CD4-positive, alpha-beta T cell treated with Interleukin-12 subunit alpha and Interleukin-12 subunit beta, for 1 hour (primary cell): ENCODE measurements around the gene MRRF.
"Not testable (repeated sequence)": the region's sequence is repeated elsewhere in the genome, so short reads cannot be mapped to it uniquely, and the experiment has no call there.

Source experiments
- DNase-seq: peaks from one replicate; pipeline ENCODE4 v3.0.0-alpha.2; 2020

Gene MRRF

DNA sequence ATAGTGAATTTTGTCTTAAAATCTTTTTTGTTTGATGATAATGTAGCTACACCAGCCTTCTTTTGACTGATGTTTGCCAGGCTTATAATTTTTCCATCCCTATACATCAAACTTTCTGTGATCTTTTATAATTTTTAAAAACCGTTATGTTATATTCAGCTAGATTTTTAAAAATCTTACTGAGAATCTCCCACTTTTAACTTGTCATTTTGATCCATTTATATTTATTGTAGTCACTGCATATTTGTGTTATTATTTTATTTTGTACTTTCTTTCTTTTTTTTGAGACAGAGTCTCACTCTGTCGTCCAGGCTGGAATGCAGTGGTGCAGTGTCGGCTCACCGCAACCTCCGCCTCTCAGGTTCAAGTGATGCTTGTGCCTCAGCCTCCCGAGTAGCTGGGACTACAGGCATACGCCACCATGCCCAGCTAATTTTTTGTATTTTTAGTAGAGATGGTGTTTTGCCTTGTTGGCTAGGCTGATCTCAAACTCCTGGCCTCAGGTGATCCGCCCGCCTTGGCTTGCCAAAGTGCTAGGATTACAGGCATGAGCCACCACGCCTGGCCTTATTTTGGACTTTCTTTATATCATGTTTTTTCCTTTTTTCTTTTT lies 12.7 kb downstream of the MRRF start:
- DNase-seq: no peak

GRCh38 chr9:122281368-122281767 lies 16.7 kb downstream of the MRRF start:
- DNase-seq: no peak

DNA sequence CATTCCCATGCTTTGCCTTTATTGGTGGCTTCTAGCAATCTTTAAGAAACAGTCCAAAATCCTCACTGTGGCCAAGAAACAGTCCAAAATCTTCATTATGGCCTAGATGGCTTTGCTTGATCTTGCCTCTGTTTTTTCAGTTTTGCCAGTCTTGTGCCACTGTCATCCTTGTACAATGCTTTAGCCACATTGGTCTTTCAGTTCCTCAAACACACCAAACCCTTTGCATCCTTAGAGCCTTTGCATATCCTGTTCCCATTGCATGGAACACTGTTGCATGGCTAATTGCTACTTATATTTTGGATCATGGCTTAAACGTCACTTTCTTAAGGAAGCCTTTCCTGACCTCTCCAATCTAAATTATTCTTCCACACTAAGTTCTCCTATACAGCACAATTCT lies 22.1 kb downstream of the MRRF start:
- DNase-seq: no peak

DNA sequence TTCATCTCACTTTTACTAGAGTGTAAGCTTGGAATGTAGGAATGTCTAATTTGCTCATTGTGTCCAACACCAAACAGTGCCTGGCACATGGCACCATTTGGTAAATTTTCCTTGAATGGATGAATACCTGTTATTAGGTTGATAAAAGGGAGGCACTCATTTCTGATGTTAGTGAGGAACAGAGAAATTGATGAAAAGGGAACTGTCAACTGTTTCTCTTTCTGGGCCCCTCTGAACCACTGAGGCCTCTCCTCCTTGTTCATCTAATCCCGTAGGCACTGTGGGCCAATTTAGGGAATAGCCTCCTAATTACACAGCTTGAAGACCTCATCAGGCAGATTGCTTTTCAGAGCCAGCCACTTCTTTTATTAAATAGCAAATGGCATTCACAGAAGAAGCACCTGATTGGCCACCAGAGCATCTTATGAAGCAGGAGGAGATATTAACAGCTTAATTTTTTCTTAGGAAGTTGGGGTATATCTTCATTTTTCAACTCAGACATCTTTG lies 22.6 kb downstream of the MRRF start:
- DNase-seq: no peak

DNA sequence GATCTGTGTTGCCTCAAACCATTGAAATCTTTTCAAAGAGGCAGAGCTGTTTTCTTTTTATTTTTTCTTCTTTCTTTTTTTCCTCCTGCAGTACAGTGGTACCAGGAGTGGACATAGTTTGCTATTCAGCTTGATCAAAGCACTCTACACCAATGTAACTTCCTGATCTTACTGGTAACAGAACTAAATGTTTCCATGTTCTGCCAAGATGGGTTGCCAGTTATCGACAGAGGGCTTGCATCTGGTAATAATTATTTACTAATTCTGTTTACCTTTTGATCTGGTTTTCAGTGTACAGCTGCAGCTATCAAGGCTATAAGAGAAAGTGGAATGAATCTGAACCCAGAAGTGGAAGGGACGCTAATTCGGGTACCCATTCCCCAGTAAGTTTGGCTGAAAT lies 26.8 kb downstream of the MRRF start:
- no peak for DNase-seq

DNA sequence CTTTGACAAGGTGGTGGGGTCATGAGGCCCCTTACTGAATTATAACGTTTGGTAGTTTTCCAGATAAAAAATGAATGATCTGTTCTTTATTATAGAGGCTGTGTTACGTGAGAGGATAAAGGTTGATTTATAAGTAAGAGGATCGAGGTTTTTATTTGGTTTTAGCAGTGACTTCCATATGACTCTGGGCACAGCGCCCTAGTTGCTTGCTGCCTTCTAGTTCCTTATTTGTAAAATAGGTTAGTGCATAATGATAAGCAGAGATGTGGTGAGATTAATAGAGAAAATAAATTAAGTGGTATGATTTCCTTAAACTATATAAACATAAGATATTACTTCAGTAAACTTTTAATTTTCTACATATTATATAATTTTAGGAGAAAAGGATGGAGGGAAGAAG lies 29.8 kb downstream of the MRRF start:
- DNase-seq: no peak

GRCh38 chr9:122297512-122297911 lies 32.8 kb downstream of the MRRF start:
- no peak for DNase-seq

DNA sequence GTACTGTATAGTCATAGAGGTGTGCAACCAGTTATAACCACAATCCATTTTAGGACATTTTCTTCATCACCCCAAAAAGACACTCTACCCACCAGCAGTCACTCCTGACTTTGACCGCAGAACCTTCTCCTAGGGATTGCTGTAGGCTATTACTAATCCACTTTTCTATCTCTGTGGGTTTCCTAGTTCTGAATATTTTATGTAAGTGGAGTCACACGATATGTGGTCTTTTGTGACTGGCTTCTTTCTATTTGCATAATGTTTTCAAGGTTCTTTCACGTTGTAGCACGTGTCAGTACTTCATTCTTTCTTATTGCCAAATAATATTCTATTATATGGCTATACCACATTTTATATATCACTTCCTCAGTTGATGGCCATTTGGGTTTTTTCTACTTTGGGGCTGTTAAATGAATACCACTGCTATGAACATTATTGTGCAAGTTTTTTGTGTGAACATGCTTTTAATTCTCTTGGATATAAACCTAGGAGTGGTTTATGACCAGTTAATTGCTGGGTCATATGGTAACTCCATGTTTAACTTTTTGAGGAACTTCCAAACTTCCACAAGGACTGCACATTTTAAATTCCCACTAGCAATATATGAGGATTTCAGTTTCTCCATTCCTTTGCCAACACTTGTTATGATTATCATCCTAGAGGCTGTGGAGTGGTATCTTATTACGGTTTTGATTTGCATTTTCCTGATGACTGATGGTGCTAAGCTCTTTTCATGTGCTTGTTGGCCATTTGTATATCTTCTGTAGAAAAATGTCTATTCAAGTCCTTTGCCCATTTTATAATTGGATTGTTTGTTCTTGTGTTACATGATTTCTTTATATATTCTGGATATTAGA lies 37.8 kb downstream of the MRRF start:
- DNase-seq: no peak

GRCh38 chr9:122307061-122307460 lies 42.4 kb downstream of the MRRF start:
- no peak for DNase-seq

DNA sequence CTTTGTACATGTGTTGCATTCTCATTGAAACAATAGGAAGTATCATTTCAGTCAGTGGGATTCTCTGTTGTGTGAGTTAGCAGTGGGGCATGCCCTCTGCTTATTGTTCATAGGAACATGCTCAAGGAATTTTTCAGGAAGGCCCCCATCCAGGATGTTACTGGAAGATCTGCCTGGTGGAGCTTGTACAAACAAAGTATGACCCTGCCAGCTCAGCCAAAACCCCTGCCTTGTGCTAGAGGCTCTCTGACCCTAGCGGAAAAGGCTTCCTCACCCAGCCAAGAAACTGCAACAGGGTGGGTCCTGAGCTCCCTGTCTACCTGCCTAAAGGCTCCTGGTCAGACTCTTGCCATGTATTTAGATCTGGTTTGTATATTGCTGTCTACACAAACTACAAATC lies 43.2 kb downstream of the MRRF start:
- no peak for DNase-seq

DNA sequence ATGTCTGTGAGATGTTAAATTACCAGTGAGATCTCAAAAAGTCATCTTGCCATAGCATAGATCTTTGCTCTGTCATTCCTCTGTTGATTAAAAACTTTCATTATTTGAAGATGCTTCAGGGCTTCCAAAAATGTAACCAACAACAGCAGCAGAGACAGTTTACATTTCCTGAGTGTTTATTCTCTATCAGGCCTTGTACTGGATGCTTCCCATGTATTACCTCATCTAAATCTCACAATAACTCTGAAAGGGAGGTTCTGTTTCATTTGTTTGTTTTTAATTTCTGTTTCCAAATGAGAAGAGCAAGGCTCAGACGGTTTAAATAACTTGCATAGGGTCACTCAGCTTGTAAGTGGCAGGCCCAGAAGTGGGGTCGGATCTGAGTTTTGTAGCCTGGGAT lies 45.2 kb downstream of the MRRF start:
- no peak for DNase-seq

- no peak for DNase-seq
These were observed 49.5 kb downstream of the MRRF start for GRCh38 chr9:122314165-122314564.

DNA sequence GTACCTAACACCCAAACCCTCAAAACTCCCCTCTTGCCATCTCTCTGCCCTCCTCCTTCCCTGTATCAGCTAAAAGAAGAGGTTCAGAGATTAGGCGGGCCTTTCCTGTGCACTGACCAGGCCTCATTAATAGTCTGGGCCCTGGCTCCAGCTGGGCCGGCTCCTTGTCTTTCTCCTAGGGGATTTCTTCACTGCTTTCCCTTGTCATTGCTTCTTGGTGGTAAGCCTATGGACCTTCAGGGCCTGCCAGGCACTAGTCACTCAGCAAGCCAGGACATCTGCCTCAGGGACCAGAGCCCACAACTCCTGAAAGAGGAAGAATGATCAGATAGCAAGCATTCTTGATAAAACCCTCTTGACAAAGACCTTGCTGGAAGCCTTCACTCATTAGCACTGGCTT lies 50.9 kb downstream of the MRRF start:
- DNase-seq: no peak

- no peak for DNase-seq
These were observed 53.6 kb downstream of the MRRF start for GRCh38 chr9:122318284-122318683.

- no peak for DNase-seq
These were observed 55.8 kb downstream of the MRRF start for GRCh38 chr9:122320413-122320881.

- no peak for DNase-seq
These were observed 57.9 kb downstream of the MRRF start for GRCh38 chr9:122322553-122322952.

DNA sequence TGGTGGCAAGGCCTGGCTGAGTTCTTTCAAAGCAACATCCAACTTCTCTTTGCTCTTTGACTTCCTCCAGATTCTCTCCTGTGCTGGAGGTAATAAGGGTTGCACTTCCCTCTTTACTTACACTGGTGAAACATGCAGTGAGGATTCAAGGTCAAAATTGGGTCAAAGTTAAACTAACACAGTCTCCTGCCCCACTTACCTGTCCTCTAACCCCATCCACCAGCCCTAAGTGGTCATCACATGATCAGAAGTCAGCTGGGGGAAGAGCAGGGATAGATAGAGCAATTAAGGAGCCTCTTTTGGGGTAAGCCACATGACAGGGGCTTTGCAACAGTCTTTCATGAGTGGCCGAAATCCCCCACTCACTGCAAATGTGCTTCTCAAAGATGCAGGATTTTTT lies 60.0 kb downstream of the MRRF start:
- DNase-seq: not testable (repeated sequence)

GRCh38 chr9:122325124-122325523 lies 60.4 kb downstream of the MRRF start:
- no peak for DNase-seq

DNA sequence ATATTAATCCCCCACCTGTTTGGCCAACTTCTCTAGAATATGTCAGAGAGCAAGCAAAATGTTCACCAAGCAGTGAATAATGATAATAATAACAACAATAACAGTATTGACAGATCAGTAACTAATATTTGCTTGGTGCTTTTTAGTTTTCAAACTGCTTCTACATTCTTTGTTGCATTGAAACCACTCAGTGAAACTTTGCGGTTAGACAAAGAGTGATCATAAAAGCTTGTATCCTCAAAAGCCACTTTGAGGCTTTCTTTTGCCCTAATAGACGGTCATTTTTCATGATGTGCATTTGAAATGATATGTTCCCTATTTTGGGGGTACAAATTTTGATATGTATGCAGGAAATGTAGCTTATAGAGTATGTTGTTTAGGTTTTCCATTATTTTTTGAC lies 62.5 kb downstream of the MRRF start:
- DNase-seq: no peak

DNA sequence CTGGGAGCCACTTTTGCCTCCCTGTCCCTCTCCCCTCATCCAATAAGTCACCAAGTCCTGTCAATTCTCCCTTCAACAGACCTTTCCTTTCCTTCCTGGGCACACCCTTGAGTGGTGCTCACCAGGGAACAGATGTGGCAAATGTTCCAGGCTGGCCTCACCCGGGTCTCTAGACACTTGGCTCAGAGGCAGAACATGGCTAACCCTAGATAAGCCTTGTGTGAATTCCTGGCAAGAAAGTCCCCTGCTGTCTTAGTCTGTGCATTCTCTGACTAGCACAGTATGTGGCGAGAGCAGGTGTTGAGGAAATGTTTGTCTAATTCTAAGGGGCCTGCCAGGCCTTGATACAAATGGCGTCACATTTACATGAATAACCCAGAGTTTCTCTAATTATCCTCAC lies 64.9 kb downstream of the MRRF start:
- DNase-seq: no peak

GRCh38 chr9:122330466-122330865 lies 65.8 kb downstream of the MRRF start:
- DNase-seq: not testable (repeated sequence)

DNA sequence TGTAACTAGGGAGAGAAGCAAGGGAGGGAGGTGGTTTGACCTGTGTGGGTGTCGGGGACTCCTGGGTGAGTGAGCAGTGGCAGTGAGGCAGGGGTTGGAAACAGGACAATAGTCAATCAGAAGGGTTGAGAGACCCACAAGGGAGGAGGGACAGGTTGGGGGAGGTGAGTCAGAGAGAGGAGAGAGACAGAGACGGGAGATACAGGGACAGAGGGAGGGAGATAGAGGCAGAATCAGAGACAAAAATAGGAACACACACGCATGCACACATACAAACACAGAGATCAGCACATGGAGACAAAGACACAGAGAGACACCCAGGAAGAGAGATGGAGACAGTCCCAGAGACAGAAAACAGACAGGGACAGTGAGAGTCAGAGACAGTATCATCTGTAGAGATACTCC lies 66.8 kb downstream of the MRRF start:
- no peak for DNase-seq

DNA sequence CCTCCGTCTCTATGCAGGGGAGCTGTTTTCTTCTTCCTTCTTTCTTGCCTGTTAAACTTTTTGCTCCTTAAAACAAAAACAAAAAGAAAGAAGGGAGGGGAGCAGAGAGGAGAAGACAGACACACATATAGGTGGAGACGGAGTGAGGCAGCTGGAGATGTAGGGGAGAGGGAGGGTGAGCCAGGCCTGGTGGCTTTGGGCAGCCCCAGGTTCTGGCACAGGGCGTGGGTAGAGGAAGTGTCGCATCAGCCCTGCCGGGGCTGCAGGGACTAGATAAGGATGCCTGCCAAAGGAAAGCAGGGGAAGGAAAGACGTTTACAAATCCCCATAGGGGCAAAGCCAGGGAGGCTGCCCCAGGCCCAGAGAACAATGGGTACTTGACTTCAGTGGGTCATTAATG lies 67.4 kb downstream of the MRRF start:
- DNase-seq: no peak

DNA sequence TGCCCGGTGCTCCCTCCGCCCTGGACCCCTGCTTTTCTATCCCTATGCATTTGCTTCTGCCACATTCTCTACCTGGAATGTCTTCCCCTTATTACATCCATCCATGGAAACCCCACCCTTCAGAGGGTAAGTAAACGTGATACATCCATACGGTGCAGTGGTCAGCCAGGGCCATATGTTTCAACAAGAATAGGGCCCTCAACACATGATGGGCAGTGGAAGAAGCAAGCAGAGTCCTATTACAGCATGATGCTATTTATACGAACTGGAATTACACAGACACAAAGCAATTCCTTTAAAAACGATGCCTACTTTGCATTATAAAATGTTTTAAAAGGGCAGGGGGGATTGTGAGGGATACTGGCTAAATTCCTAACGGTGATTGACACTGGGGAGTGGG lies 68.0 kb downstream of the MRRF start:
- no peak for DNase-seq
